Parathyroid adenoma (tissue), 2 donors: ENCODE measurements around the gene KAT8.

Experiments
- H2AFZ ChIP-seq: fragments of 300-600 bp; sonication (generic); one replicate; pipeline ENCODE4 v1.7.0; 2017; ENCODE audit warnings: antibody characterized with exemption, mild to moderate bottlenecking
- H3K27ac ChIP-seq: fragments of 300-600 bp; sonication (generic); one replicate; pipeline ENCODE4 v1.7.0; 2017
- H3K27me3 ChIP-seq: fragments of 300-600 bp; sonication (generic); one replicate; pipeline ENCODE4 v1.7.0; 2017; ENCODE audit warnings: low read length; ENCODE audit not compliant: control insufficient read depth, insufficient read depth
- H3K36me3 ChIP-seq: fragments of 300-600 bp; sonication (generic); one replicate; pipeline ENCODE4 v1.7.0; 2017; ENCODE audit warnings: low read length; ENCODE audit not compliant: control insufficient read depth, insufficient read depth
- H3K4me1 ChIP-seq: fragments of 300-600 bp; sonication (generic); one replicate; pipeline ENCODE4 v1.7.0; 2017; ENCODE audit warnings: control low read depth
- H3K4me2 ChIP-seq: fragments of 300-600 bp; sonication (generic); one replicate; pipeline ENCODE4 v1.7.0; 2017; ENCODE audit warnings: low read length
- H3K4me3 ChIP-seq: fragments of 300-600 bp; sonication (generic); one replicate; pipeline ENCODE4 v1.7.0; 2017; ENCODE audit warnings: low read depth, low read length
- H3K79me2 ChIP-seq: fragments of 300-600 bp; sonication (generic); one replicate; pipeline ENCODE4 v1.7.0; 2017; ENCODE audit warnings: control low read depth
- H3K9ac ChIP-seq: fragments of 300-600 bp; sonication (generic); one replicate; pipeline ENCODE4 v1.7.0; 2017; ENCODE audit warnings: mild to moderate bottlenecking
- H3K9me3 ChIP-seq: fragments of 300-600 bp; sonication (generic); one replicate; pipeline ENCODE4 v1.7.0; 2017; ENCODE audit warnings: low read length; ENCODE audit not compliant: control insufficient read depth
- TF ChIP-seq, protein P1 (sequence below): fragments of 300-600 bp; sonication (generic); IDR thresholded peaks from one replicate; pipeline ENCODE4 v1.7.0; 2017; ENCODE audit warnings: antibody characterized with exemption, mild to moderate bottlenecking
- donor health status: primary hyperparathyroidism.

The KAT8 gene

DNA sequence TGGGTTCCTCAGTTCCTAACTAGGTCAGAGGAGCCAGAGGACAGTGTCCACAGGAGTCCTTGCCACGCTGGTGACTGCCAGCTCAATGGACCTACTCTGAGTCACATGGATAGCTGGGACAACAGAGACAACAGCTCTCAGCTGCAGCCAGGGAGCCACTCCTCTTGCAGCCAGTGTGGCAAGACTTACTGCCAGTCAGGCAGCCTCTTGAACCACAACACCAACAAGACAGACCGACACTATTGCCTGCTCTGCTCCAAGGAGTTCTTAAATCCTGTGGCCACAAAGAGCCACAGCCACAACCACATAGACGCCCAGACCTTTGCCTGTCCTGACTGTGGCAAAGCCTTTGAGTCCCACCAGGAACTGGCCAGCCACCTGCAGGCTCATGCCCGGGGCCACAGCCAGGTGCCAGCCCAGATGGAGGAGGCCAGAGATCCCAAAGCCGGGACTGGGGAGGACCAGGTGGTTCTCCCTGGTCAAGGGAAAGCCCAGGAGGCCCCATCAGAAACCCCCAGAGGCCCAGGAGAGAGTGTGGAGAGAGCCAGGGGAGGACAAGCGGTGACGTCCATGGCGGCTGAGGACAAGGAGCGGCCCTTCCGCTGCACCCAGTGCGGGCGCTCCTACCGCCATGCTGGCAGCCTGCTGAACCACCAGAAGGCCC lies 36.6 kb upstream of the KAT8 start:
- H3K79me2 ChIP-seq: peaks cover 21% of the 10 kb centered on the region
- no peak overlapping the region for H3K9ac ChIP-seq
- H3K27me3 ChIP-seq: no peaks in the 10 kb centered on the region
- H2AFZ ChIP-seq: no peak overlapping the region
- no peak overlapping the region for H3K4me2 ChIP-seq
- no peak overlapping the region for H3K27ac ChIP-seq
- TF ChIP-seq, protein P1, sequence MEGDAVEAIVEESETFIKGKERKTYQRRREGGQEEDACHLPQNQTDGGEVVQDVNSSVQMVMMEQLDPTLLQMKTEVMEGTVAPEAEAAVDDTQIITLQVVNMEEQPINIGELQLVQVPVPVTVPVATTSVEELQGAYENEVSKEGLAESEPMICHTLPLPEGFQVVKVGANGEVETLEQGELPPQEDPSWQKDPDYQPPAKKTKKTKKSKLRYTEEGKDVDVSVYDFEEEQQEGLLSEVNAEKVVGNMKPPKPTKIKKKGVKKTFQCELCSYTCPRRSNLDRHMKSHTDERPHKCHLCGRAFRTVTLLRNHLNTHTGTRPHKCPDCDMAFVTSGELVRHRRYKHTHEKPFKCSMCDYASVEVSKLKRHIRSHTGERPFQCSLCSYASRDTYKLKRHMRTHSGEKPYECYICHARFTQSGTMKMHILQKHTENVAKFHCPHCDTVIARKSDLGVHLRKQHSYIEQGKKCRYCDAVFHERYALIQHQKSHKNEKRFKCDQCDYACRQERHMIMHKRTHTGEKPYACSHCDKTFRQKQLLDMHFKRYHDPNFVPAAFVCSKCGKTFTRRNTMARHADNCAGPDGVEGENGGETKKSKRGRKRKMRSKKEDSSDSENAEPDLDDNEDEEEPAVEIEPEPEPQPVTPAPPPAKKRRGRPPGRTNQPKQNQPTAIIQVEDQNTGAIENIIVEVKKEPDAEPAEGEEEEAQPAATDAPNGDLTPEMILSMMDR: no peak
- H3K9me3 ChIP-seq: no peaks in the 10 kb centered on the region
- no peak overlapping the region for H3K4me3 ChIP-seq
- H3K36me3 ChIP-seq: no peaks in the 10 kb centered on the region
- H3K4me1 ChIP-seq: no peaks in the 10 kb centered on the region

DNA sequence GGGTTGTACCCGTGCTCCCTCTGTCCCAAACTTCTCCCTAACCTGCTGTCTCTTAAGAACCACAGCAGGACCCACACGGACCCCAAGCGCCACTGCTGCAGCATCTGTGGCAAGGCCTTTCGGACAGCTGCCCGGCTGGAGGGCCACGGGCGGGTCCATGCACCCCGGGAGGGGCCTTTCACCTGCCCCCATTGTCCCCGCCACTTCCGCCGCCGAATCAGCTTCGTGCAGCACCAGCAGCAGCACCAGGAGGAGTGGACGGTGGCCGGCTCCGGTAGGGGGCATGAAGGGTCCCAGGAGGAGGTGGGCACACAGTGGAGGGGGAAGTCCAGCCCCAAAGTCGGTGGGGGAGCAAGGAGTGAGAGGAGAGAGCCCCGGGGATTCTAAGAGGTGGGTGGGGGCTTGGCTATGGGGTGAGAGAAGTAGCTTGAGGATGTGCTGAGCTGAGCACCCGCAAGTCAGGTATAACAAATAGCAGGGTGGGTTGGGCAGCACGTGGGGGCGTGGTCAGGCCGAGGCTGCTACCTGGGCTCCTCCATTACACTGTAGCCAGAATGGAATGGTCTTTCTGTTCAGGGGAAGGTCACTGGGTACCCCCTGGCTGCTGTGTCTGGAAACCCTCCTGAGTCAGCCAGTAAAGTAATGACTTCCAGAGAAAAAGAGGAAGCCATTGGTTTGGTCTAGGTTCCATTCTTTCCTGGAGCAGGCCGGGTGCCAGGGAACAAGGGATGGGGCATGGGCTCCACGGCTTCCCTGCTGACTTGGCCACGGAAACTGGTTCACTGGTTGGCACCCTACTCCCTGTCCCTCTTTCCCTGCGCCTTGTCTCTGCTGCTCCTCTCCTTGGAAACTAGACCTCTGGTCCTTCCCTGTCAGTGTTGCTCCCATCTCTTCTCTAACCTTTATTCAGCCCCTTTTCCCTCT lies 35.8 kb upstream of the KAT8 start:
- H3K27ac ChIP-seq: no peak overlapping the region

DNA sequence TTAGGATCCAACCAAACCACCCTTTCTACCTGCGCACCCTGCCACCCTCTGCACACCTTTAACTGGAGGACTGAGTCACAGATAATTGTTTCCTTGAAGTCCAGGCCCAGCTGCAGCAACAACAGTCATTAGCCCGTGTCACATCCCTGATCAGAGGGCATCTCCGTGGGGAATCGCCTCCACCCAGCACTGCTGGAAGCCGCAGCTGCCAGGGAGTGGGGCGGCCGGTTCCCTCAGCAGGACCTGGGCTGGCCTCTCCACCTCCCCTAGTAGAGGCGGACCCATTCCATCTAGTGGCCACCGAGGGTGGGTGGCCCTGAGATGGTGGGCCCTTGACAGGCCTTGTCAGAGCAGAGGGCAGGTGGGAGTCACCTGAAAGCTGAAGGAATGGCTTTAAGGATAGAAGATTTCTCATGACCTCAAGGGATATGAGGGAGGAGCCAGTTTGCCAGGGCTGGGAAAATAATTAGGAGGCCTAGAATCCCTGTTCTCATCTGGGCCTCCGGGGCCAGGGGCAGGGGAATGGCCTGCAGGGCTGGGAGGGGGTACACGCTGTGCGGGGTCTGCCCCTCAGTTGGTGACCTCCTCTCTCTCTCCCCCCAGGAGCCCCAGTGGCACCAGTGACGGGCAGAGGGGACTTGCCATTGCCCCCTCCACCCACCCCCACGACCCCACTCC lies 35.0 kb upstream of the KAT8 start:
- H3K9ac ChIP-seq: no peak overlapping the region
- no peak overlapping the region for H2AFZ ChIP-seq
- H3K9me3 ChIP-seq: no peaks in the 10 kb centered on the region
- TF ChIP-seq, protein P1: no peak
- peaks cover 21% of the 10 kb centered on the region for H3K79me2 ChIP-seq
- no peaks in the 10 kb centered on the region for H3K27me3 ChIP-seq
- H3K27ac ChIP-seq: no peak overlapping the region
- H3K4me3 ChIP-seq: no peak overlapping the region
- no peaks in the 10 kb centered on the region for H3K4me1 ChIP-seq
- no peak overlapping the region for H3K4me2 ChIP-seq
- no peaks in the 10 kb centered on the region for H3K36me3 ChIP-seq

More for the DNA sequence above, 35.8 kb upstream of the KAT8 start:
- Histone ChIP-seq H2AFZ (no peak overlapping the region), H3K36me3 (no peaks in the 10 kb centered on the region), H3K4me2 (no peak overlapping the region), H3K4me3 (no peak overlapping the region), H3K9ac (no peak overlapping the region), H3K9me3 (no peaks in the 10 kb centered on the region), H3K4me1 (no peaks in the 10 kb centered on the region), H3K27me3 (no peaks in the 10 kb centered on the region), H3K79me2 (peaks cover 21% of the 10 kb centered on the region)
- TF ChIP-seq, protein P1: no peak

DNA sequence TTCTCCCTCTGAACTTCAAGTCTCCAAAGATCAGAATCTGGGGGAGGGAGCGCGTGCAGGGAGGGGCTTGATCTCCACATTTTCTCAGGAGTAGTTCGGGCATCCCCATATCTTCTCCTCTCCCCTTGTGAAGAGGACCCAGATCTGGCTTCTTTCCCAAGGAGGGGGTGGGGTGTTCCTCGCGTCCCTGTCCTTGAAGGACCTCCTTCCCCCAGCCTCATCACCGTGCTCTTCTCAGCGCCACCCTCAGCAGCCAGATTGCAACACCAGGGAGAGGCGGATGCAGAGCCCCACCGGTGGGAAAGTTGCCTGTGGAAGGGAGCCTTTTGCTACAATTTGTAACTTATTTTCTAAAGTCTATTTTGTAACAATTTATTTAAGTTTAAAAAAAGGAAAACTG lies 34.4 kb upstream of the KAT8 start:
- Histone ChIP-seq H3K27ac (no peak overlapping the region), H3K4me3 (no peak overlapping the region), H3K9ac (no peak overlapping the region), H3K4me1 (no peaks in the 10 kb centered on the region), H3K9me3 (no peaks in the 10 kb centered on the region), H3K27me3 (no peaks in the 10 kb centered on the region), H3K36me3 (no peaks in the 10 kb centered on the region), H3K4me2 (no peak overlapping the region), H3K79me2 (peaks cover 19% of the 10 kb centered on the region), H2AFZ (no peak overlapping the region)
- TF ChIP-seq, protein P1: no peak
